Esophagus squamous epithelium (tissue), 4 donors: ENCODE results near the gene UQCRHL.

Experiments
- CTCF ChIP-seq, 6 experiments: fragments of 450-650 bp in 4 of 6; fragments of 200-600 bp in 2 of 6; sonication (generic) in 2 of 6; IDR thresholded peaks; one replicate each; pipeline ENCODE4 v1.5.1; 2016 to 2019; ENCODE audit warnings: antibody characterized with exemption in 6 of 6, mild to moderate bottlenecking in 4 of 6, moderate library complexity in 4 of 6
- POLR2A ChIP-seq, 4 donors: fragments of 450-650 bp; IDR thresholded peaks; one replicate each; pipeline ENCODE4 v1.6.1; 2017; ENCODE audit warnings: antibody characterized with exemption in 4 of 4, mild to moderate bottlenecking in 4 of 4, moderate library complexity in 3 of 4

DNA sequence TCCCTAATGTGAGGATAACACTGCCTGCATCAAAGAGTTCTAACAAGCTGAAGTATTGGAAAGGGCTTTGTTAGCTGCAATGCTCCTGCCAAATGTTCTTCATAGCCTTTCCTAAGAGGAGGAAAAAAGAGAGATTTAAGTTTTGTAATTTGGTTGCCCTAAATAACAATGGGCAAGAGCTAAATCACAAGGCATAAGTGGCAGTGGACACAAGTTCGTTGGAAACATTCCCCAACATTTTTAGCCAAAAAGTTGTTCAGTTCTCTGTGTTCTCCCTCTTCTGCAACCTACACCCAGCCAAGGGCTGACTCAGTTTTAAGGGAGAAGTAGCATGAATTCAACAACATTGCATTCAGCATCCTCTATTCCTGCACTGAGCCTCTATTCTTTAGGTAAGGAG, 2.6 kb upstream of the UQCRHL start:
- TF ChIP-seq CTCF (IDR thresholded peaks at IDR 0.05) (no peak), POLR2A (IDR thresholded peaks at IDR 0.05) (no peak)
